ENCODE results near the gene ANKFN1. TPM values are rescaled to one million over a fixed set of nuclear protein-coding genes. Genes with fewer than 3 reads are reported as not detected.

Gene ANKFN1
- total RNA-seq, 1 donor from 2014 or later: not detected

GRCh38 chr17:56441308-56441707 lies 288.0 kb downstream of the ANKFN1 start:
- DNase-seq (ENCODE audit: low read depth in 2 of 2): no peak

- DNase-seq (ENCODE audit: low read depth in 2 of 2): no peak
These were observed 292.6 kb downstream of the ANKFN1 start for GRCh38 chr17:56445692-56446411.

GRCh38 chr17:56447171-56447570 lies 293.9 kb downstream of the ANKFN1 start:
- DNase-seq (ENCODE audit: low read depth in 2 of 2): no peak

DNA sequence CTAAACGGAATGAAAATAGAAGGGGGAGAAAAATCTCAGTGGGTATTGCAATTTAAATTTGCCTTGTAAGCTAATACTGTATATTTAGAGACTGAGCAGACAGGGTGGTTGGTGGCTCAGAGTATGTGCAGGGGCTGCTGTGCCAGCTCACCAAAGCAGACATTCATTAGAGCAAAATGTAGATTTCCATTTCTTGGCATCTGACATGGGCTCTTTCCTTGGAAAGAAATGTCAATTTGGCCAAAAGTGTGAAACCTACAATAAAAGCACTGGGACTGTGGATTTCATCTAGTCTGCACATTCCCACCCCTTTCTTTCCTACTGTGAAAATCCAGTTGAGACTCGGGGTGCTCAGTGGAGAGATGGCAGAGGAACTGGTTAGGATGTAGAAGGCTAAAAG lies 295.1 kb downstream of the ANKFN1 start:
- no peak for DNase-seq (ENCODE audit: low read depth in 2 of 2)

GRCh38 chr17:56449176-56449575 lies 295.9 kb downstream of the ANKFN1 start:
- no peak for DNase-seq (ENCODE audit: low read depth in 2 of 2)

DNA sequence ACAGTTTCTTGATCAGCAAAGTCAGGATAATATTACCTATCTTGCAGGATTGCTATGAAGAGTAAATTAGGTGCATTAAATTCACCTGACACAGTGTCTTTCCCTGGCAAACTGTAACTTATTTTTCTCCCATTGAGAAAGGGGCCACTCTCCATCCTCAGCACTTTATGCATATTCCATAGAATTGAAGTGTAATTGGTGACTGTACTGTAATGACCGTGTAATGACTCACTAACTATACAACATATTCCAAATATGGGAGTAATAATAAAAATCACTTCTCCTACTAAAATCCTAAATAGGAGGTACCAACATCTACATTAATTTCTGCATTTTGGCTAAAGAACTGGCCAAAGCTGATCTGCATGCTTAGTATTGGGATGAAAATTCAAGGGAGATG lies 298.4 kb downstream of the ANKFN1 start:
- DNase-seq (ENCODE audit: low read depth in 2 of 2): no peak

DNA sequence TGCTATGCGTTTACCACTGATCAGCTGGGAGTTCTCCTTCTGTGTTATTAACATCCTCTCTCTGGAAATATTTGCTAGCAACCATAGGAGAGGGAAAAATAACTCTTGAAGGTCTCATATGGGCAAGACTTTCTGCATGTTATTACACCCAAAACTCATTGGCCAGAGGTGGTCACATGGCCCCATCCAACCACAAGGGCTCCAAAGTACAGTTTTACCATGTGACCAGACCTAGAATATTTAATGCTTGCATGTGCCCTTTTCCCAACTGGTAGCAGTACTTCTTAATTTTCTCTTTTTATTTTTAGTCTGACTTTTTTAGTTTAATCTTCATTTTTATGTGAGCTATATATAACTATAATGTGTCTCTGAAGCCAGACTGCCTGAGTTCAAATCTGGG lies 299.2 kb downstream of the ANKFN1 start:
- DNase-seq (ENCODE audit: low read depth in 2 of 2): no peak

DNA sequence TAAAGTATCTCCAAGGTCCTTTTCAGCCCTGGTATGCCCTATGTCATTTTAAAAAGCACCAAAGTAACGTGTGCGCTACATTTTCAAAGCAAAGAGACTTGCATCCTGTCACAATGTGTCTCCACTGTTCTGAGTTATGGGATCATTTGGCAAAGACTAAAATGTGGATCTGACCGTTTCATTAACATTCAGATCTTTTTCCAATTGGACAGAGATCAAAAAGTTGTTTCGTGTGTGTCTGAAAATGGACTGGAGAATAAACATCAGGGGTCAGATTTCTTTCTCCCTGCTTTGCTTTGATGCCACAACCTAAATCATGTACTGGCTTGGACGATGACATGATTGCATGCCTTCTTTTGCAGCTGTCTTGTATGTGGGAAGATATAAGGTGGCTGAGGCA lies 304.2 kb downstream of the ANKFN1 start:
- no peak for DNase-seq (ENCODE audit: low read depth in 2 of 2)

GRCh38 chr17:56465886-56466285 lies 312.6 kb downstream of the ANKFN1 start:
- no peak for DNase-seq (ENCODE audit: low read depth in 2 of 2)

DNA sequence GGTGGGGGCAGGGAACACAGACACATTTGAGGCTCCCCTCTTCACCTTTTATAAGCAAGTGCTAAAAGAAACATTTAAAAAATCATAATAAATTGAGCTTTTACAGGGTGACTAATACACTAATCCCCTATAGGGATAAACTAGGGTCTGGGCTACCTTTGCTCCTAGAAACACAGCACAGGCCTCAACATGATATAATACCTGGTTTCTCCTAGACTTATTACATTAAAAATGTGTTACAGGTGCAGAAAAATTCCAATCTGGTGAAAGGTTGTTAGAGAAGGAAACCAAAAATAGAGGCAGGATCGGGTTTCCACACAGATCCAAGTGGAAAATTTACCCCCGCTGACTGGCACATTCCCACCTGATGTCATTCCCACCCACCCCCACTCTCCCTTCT lies 315.6 kb downstream of the ANKFN1 start:
- no peak for DNase-seq (ENCODE audit: low read depth in 2 of 2)

DNA sequence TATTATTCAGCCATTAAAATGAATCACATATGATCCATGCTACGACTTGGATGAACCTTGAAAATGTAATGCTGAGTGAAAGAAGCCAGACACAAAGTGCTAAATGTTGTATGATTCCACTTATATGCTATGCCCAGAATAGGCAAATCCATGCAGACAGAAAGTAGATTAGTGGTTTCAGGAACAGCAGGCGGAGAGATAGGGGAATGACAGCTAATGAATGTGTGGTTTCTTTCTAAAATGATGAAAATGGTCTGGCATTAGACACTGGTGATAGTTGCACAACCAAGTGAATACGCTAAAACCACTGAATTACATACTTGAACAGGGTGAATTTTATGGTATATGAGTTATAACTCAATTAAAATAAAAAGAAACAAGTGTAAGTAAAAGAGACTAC lies 318.4 kb downstream of the ANKFN1 start:
- DNase-seq (ENCODE audit: low read depth in 2 of 2): no peak

GRCh38 chr17:56475116-56475515 lies 321.8 kb downstream of the ANKFN1 start:
- DNase-seq (ENCODE audit: low read depth in 2 of 2): no peak

DNA sequence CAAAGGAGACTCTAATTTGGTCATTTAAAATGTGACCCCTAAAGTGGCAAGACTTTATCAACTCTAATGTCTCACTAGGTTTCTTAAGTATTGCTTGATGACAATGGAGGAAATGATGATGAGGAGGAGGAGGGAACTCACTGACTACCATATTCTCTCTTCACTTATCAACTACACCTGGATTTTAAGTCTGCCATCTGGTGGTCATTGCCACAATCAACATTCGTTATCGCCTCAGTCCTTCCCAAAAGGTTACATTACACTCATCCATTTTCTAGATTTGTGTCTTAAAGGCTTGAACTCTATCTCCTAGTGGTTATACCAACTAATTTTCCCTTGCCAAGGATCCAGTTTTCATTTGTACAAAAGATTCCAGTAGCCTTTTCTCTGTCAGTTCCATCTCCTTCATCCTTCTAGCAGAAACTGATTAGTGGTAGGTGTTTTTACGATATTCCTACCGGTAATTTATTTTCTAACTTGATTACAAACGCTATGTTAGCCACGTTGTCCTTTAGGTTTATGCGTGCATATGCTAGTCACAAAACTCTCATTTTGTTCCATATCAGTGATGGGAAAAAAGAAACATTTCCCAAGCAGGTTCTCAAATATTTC lies 325.7 kb downstream of the ANKFN1 start:
- peak; percentile 18 to 40 for DNase-seq (ENCODE audit: low read depth in 2 of 2)

DNA sequence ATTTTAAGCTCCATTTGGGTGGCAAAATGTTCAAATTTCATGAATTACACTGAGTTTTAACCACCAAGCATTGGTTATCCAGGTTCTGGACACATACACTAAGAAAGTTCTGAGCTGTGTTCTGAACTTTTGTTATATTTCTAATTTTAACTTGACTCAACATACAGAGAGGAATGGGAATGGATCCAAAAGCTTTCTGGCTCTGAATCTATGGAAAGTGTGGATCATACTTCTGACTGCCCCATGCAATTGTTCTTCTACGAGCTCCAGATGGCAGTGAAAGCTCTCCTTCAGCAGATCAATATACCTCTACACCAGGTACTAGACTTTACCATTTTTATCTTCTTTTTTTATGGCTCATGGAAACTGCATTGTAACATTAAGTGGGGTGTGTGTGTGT lies 327.2 kb downstream of the ANKFN1 start:
- DNase-seq (ENCODE audit: low read depth in 2 of 2): no peak

DNA sequence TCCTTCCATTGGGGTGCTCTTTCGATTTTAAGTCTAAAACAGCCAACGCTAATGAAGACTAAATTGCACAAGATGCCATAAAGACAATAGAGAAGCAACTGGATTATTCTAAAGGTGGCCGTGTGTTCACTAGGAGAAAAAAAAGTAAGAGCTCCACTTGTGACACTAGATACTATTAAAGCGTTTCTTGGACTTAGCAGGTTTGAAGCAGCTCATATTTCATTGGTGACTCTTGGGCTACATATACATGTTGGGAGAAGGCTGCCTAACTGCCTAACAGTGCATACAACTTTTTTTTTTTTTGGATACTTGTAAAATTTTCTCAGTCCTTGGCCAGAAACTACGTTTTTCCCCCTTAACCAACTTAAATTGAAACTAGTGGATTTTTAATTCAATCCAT lies 328.4 kb downstream of the ANKFN1 start:
- DNase-seq (ENCODE audit: low read depth in 2 of 2): no peak

GRCh38 chr17:56482229-56482628 lies 329.0 kb downstream of the ANKFN1 start:
- no peak for DNase-seq (ENCODE audit: low read depth in 2 of 2)

- DNase-seq (ENCODE audit: low read depth in 2 of 2): no peak
These were observed 333.5 kb downstream of the ANKFN1 start for GRCh38 chr17:56486732-56487131.

GRCh38 chr17:56488800-56489199 lies 335.5 kb downstream of the ANKFN1 start:
- no peak for DNase-seq (ENCODE audit: low read depth in 2 of 2)

DNA sequence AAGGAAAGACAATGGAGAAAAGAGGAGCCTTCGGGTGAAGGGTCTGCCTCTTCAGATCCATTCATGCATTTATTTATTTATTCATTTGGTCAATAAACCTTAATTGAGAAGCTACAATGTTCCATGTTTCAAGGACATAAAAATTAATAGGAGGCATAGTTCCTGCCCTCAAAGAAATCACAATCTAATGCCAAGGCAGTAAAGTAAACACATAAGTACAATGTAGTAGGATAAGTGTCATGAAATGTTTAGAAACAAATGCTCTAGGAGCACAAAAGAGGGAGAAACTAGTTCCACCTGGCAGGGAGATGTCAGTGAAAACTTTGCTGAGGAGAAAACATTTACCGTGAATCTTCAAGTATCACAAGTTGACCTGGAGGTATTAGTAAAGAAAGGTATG lies 336.7 kb downstream of the ANKFN1 start:
- no peak for DNase-seq (ENCODE audit: low read depth in 2 of 2)

DNA sequence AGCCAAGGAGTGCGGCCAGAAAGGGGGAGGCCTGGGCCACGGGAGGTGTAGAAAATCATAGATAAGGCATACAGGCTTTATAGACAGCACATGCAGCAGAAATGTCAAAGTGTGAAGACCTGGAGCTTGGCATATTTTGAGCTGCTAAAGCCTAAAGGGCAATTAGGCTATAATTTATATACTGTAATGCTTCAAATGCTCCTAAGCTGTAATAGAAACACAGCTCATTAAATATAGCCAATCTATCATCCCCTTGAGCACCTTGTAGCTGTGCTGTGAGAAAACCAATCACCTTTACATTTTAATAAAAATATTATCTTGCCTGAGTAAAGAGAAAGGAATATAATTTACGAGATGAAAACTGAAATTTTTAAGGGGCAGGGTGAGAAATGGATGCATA lies 342.3 kb downstream of the ANKFN1 start:
- DNase-seq (ENCODE audit: low read depth in 2 of 2): no peak

DNA sequence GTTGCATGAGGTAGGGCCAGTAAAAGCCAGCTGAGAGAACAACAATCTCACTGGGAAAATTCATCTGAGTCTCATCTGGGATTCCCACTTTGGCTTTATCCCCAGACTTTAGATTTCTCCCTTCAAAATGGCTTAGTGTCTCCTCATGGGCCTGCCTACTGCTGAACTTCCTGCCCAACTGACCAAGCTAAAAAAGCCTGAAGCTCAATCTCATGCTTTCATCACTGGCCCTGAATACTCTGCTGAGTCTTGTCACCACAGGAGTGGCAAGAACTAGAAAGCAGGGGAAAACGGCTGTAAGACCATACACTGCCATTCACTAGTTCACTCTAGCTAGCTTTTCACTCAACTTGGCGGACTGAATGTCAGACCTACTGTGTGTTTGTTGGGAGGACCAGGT lies 343.9 kb downstream of the ANKFN1 start:
- DNase-seq (ENCODE audit: low read depth in 2 of 2): no peak

- peak; percentile 39 to 55 for DNase-seq (ENCODE audit: low read depth in 2 of 2)
These were observed 346.6 kb downstream of the ANKFN1 start for GRCh38 chr17:56499799-56500388.

DNA sequence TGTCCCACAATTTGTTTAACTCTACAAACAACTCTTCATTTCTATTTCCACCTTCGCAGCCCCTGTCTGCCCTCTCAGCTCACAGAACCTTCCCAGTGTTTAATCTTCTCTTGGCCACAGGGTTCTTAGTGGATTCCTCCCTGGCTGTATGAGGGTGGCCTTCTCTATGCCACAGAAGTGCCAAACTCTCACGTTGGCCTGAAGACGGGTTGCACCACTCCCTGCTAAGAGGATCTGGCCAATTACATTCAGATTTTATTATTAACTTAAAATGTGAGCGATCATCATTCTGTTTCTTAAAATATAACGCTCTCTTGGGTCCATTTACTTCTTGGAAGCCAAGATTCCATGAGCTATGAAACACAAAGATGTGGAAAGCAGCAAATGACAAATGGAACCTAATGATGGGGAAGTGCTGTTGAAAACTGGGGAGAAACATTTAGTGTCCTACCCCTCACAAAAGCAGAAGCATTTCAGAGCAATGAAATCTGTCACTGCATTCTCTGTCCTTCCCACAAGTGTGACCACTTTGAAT lies 348.9 kb downstream of the ANKFN1 start:
- DNase-seq (ENCODE audit: low read depth in 2 of 2): no peak

All from dermis microvascular lymphatic vessel endothelial cell (primary cell).